H1 (cell line): ENCODE results near the gene CTSW. TPM values are rescaled to one million over a fixed set of nuclear protein-coding genes. Genes with fewer than 3 reads are reported as not detected.

Experiments used
- CTCF ChIA-PET: fragments of 300-600 bp; sonication (Branson Sonifier 250); formaldehyde crosslinking; loops from one replicate; lab custom pipeline; 2021; ENCODE audit not compliant: partially characterized antibody; lab: Charles Lee
- POLR2A ChIA-PET: fragments of 300-600 bp; sonication (Branson Sonifier 250); formaldehyde crosslinking; loops from one replicate; lab custom pipeline; 2021; ENCODE audit warnings: inconsistent platforms; ENCODE audit not compliant: partially characterized antibody; lab: Charles Lee
- DNase-seq, 2 experiments: peaks; one replicate each; pipeline versions ENCODE4 v3.0.0 to v3.0.0-alpha.2; 2010 to 2022; ENCODE audit warnings: low spot score in 2 of 2, low read depth in 1 of 2, mixed read lengths in 1 of 2
- FAIRE-seq: peaks from 2 replicates; lab custom pipeline; 2011; peaks lifted over from hg19 to GRCh38; lab: Jason Lieb, UNC
- H2AFZ ChIP-seq: 2 replicates; pipeline ENCODE4 v1.8.1; 2012; ENCODE audit warnings: low read length, inconsistent platforms
- H2AK5ac ChIP-seq: 2 replicates; pipeline ENCODE4 v1.6.1; 2013; ENCODE audit warnings: low read depth, low read length
- H2BK120ac ChIP-seq: replicated peaks from 2 replicates; pipeline ENCODE3; 2013; ENCODE audit warnings: low read depth, low read length, inconsistent platforms
- H2BK12ac ChIP-seq: 2 replicates; pipeline ENCODE4 v1.6.1; 2013; ENCODE audit warnings: low read depth, low read length
- H2BK15ac ChIP-seq: 2 replicates; pipeline ENCODE4 v1.6.1; 2013; ENCODE audit warnings: low read length
- H2BK20ac ChIP-seq: 2 replicates; pipeline ENCODE4 v1.6.1; 2013; ENCODE audit warnings: low read length
- H2BK5ac ChIP-seq: 2 replicates; pipeline ENCODE4 v1.6.1; 2013; ENCODE audit warnings: low read depth, low read length
- H3K14ac ChIP-seq: 2 replicates; pipeline ENCODE4 v1.6.1; 2013; ENCODE audit warnings: inconsistent platforms; ENCODE audit not compliant: insufficient read length
- H3K18ac ChIP-seq: 2 replicates; pipeline ENCODE4 v1.6.1; 2013; ENCODE audit warnings: low read length; ENCODE audit errors: extremely low read depth
- H3K23ac ChIP-seq: 2 replicates; pipeline ENCODE4 v1.6.1; 2013; ENCODE audit warnings: inconsistent platforms; ENCODE audit not compliant: insufficient read length
- H3K23me2 ChIP-seq: 2 replicates; pipeline ENCODE4 v1.6.1; 2013; ENCODE audit warnings: low read depth, low read length
- H3K27ac ChIP-seq: 2 replicates; pipeline ENCODE4 v1.6.1; 2011; ENCODE audit warnings: low read depth, low read length, inconsistent platforms
- H3K27me3 ChIP-seq, 4 experiments: replicated peaks in 1 of 4; 1 replicate in 1 of 4; 2 replicates in 3 of 4; pipeline versions ENCODE4 v1.6.1 to v1.8.1; 2011 to 2013; ENCODE audit warnings: low read length in 3 of 4, mild to moderate bottlenecking in 3 of 4, inconsistent platforms in 2 of 4, mixed read lengths in 2 of 4, moderate library complexity in 1 of 4; ENCODE audit not compliant: control insufficient read depth in 3 of 4, insufficient read depth in 3 of 4; ENCODE audit errors: extremely low read depth in 1 of 4
- H3K36me3 ChIP-seq, 4 experiments: 2 replicates each; pipeline versions ENCODE4 v1.6.1 to v1.8.1; 2011 to 2013; ENCODE audit warnings: mild to moderate bottlenecking in 4 of 4, low read length in 3 of 4, moderate library complexity in 2 of 4, control low read depth in 1 of 4, inconsistent platforms in 1 of 4; ENCODE audit not compliant: insufficient read depth in 4 of 4, control insufficient read depth in 2 of 4
- H3K4ac ChIP-seq: replicated peaks from 2 replicates; pipeline ENCODE3; 2013; ENCODE audit warnings: low read length, low read depth, mixed read lengths, inconsistent platforms; ENCODE audit not compliant: insufficient read length
- H3K4me1 ChIP-seq, 4 experiments: replicated peaks in 1 of 4; 1 replicate in 1 of 4; 2 replicates in 3 of 4; pipeline versions ENCODE4 v1.6.1 to v1.8.1; 2011 to 2013; ENCODE audit warnings: low read length in 3 of 4, inconsistent platforms in 2 of 4, mixed read lengths in 1 of 4; ENCODE audit not compliant: insufficient read depth in 4 of 4, control insufficient read depth in 3 of 4
- H3K4me2 ChIP-seq, 2 experiments: 2 replicates each; pipeline versions ENCODE4 v1.6.1 to v1.8.1; 2011 to 2013; ENCODE audit warnings: low read depth in 2 of 2, low read length in 2 of 2, control low read depth in 1 of 2, inconsistent platforms in 1 of 2, mild to moderate bottlenecking in 1 of 2; ENCODE audit not compliant: insufficient read depth in 1 of 2
- H3K4me3 ChIP-seq, 4 experiments: fragments of 200-600, 300-600 bp in 1 of 4; sonication (generic), shearing (Covaris generic), sonication (Bioruptor Twin) in 1 of 4; 2 replicates each; pipeline versions ENCODE4 v1.5.1 to v1.8.1; 2011 to 2016; ENCODE audit warnings: low read length in 4 of 4, low read depth in 3 of 4, control low read depth in 2 of 4, inconsistent platforms in 2 of 4, mild to moderate bottlenecking in 2 of 4, mixed read lengths in 1 of 4, moderate library complexity in 1 of 4; ENCODE audit not compliant: insufficient read depth in 2 of 4; ENCODE audit errors: extremely low read depth in 1 of 4
- H3K56ac ChIP-seq: replicated peaks from 2 replicates; pipeline ENCODE3; 2013; ENCODE audit warnings: low read depth, mild to moderate bottlenecking, mixed read lengths, low read length, inconsistent platforms; ENCODE audit not compliant: insufficient read length
- H3K79me1 ChIP-seq: 2 replicates; pipeline ENCODE4 v1.6.1; 2013; ENCODE audit warnings: low read depth, low read length, control low read depth
- H3K79me2 ChIP-seq, 2 experiments: 2 replicates each; pipeline versions ENCODE4 v1.6.1 to v1.8.1; 2012 to 2013; ENCODE audit warnings: low read length in 2 of 2, mild to moderate bottlenecking in 2 of 2, inconsistent platforms in 1 of 2; ENCODE audit not compliant: insufficient read depth in 2 of 2, control insufficient read depth in 1 of 2
- H3K9ac ChIP-seq, 4 experiments: replicated peaks in 1 of 4; 1 replicate in 1 of 4; 2 replicates in 3 of 4; pipeline versions ENCODE4 v1.6.1 to v1.8.1; 2011 to 2013; ENCODE audit warnings: low read depth in 3 of 4, low read length in 3 of 4, control low read depth in 2 of 4, mild to moderate bottlenecking in 2 of 4, moderate library complexity in 2 of 4, inconsistent platforms in 1 of 4; ENCODE audit errors: extremely low read depth in 1 of 4
- H3K9me3 ChIP-seq, 2 experiments: 2 replicates each; pipeline versions ENCODE4 v1.6.1 to v1.8.1; 2012 to 2013; ENCODE audit warnings: mild to moderate bottlenecking in 2 of 2, moderate library complexity in 2 of 2, control low read depth in 1 of 2, inconsistent platforms in 1 of 2, low read depth in 1 of 2, low read length in 1 of 2, mixed read lengths in 1 of 2; ENCODE audit not compliant: insufficient read depth in 2 of 2
- H4K20me1 ChIP-seq, 2 experiments: replicated peaks in 1 of 2; 2 replicates each; pipeline versions ENCODE3 to v1.8.1; 2011 to 2013; ENCODE audit warnings: inconsistent platforms in 2 of 2, low read length in 2 of 2, mild to moderate bottlenecking in 1 of 2; ENCODE audit not compliant: insufficient read depth in 2 of 2, control insufficient read depth in 1 of 2
- H4K5ac ChIP-seq: 2 replicates; pipeline ENCODE4 v1.6.1; 2013; ENCODE audit warnings: low read length, low read depth, mixed read lengths, inconsistent platforms; ENCODE audit not compliant: insufficient read length
- H4K8ac ChIP-seq: 2 replicates; pipeline ENCODE4 v1.8.0; 2013; ENCODE audit warnings: mild to moderate bottlenecking, moderate library complexity, low read length, inconsistent platforms; ENCODE audit not compliant: insufficient read depth; ENCODE audit errors: extremely low read depth
- H4K91ac ChIP-seq: replicated peaks from 2 replicates; pipeline ENCODE3; 2013; ENCODE audit warnings: low read length, mixed read lengths, inconsistent platforms; ENCODE audit not compliant: insufficient read length
- ASH2L ChIP-seq: fragments of 200-600, 300-600 bp; sonication (generic); IDR thresholded peaks from one replicate; pipeline ENCODE4 v1.7.1; 2017; ENCODE audit warnings: low read length
- CBX8 ChIP-seq: fragments of 300-800, 300-1000 bp; sonication (generic); IDR thresholded peaks from 2 replicates; pipeline ENCODE4 v1.7.1; 2016; ENCODE audit warnings: low read depth, low read length, borderline replicate concordance
- HDAC2 ChIP-seq, 2 experiments: fragments of 300-600 bp in 1 of 2; sonication (generic) in 1 of 2; IDR thresholded peaks; 2 replicates each; pipeline ENCODE4 v1.6.1; 2011 to 2012; ENCODE audit warnings: low read depth in 2 of 2, low read length in 2 of 2, mild to moderate bottlenecking in 2 of 2, moderate library complexity in 2 of 2, borderline replicate concordance in 1 of 2, inconsistent platforms in 1 of 2
- KDM1A ChIP-seq: fragments of 200-600, 300-600 bp; sonication (generic); IDR thresholded peaks from 2 replicates; pipeline ENCODE4 v1.7.1; 2016; ENCODE audit warnings: mild to moderate bottlenecking, low read length, borderline replicate concordance
- KDM4A ChIP-seq: IDR thresholded peaks from one replicate; pipeline ENCODE4 v1.7.1; 2012; ENCODE audit warnings: low read depth, mild to moderate bottlenecking, moderate library complexity, low read length, inconsistent platforms; ENCODE audit not compliant: severe bottlenecking
- SIN3A ChIP-seq, 2 experiments: IDR thresholded peaks in 1 of 2; conservative IDR thresholded peaks in 1 of 2; 2 replicates each; pipeline ENCODE4 v1.6.1; 2011 to 2012; ENCODE audit warnings: low read length in 2 of 2, improper control_type of control experiment in 1 of 2, low read depth in 1 of 2, mild to moderate bottlenecking in 1 of 2
- TAF7 ChIP-seq: optimal IDR thresholded peaks from 2 replicates; pipeline ENCODE3; 2011; ENCODE audit warnings: low read depth, mild to moderate bottlenecking, inconsistent platforms, low read length, moderate library complexity, borderline replicate concordance
- WGBS, 2 experiments: shearing (Covaris generic) in 1 of 2; methylation state at CpG; one replicate each; pipeline versions ENCODE4 v1.1.6 to v1.1.7; 2013 to 2015; ENCODE audit warnings: low lambda C conversion rate in 2 of 2, mixed read lengths in 2 of 2, inconsistent platforms in 1 of 2, low coverage in 1 of 2, missing lambda C conversion rate in 1 of 2; ENCODE audit not compliant: insufficient replicate concordance in 2 of 2, insufficient coverage in 1 of 2, insufficient read length in 1 of 2; ENCODE audit errors: extremely low coverage in 1 of 2, missing lambda C conversion rate in 1 of 2; 5-methylcytosine and 5-hydroxymethylcytosine counted together
- polyA plus RNA-seq, 7 experiments: library from polyadenylated mRNA; depleted of rRNA in 3 of 7; stranded (reverse) in 5 of 7; unstranded in 2 of 7; fragments of >200 nt in 5 of 7; fragments of 200-250 nt in 2 of 7; gene quantifications; 1 replicate in 5 of 7; 2 replicates in 1 of 7; 4 replicates in 1 of 7; pipeline versions ENCODE4 v1.2.1 to v1.2.3, GENCODE V29; 2011 to 2013; ENCODE audit warnings: missing spikeins in 2 of 7, mixed read lengths in 2 of 7
- total RNA-seq: library from RNA; stranded (reverse); fragmentation: NEBNext Ultra II Directional; extraction: Animal tissue kit (Norgen Biotek cat#: 25700); gene quantifications from 2 replicates; pipeline ENCODE4 v1.2.1, GENCODE V29; 2021

Gene CTSW
- total and polyA plus RNA-seq, 2 of the 8 experiments (the other 6 are each of a cell fraction or from before 2014, with no cell fraction given): not detected

DNA sequence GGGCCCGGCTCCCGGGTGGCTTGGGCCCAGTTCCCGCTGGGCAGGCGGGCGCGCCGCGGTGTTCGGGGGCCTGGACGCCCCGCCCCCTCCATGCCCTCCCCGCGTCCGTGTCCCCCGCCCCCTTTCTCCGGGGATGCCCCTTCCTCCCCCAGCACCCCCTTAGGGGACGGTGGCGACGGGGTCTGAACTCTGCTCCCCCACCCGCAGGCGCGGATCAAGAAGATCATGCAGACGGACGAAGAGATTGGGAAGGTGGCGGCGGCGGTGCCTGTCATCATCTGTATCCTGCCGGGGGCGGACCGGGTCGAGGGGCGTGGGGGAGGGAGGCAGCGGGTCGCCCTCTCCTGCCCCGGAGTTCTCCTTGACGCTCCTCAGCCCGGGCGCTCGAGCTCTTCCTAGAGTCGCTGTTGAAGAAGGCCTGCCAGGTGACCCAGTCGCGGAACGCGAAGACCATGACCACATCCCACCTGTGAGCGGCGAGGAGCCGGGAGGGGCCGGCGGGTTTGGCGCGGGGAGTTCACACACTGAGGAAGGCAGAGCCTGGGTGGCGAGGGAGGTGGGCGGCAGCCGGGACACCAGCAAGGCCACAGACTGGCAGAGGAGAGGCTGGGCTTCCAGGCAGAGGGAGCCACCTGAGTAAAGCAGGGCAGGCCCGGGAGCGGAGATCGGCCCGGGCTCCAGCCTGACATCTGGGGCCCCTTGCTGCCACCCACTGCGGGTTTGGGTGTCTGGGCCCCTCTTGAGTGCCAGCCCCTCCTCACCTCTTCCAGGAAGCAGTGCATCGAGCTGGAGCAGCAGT is 40.1 kb downstream of the CTSW start:
- H3K4me3 ChIP-seq: peak overlapping the region; percentile 56 to 79 (median 68)
- H4K91ac ChIP-seq: no peak overlapping the region
- no peak overlapping the region; the same call in 1 of the 2 replicates for H3K18ac ChIP-seq
- peaks cover 13% of the 10 kb centered on the region; the same call in 1 of the 2 replicates for H3K23me2 ChIP-seq
- H2BK120ac ChIP-seq: no peak overlapping the region
- peaks cover 0 to 7% of the 10 kb centered on the region in 2 experiments; a peak in 2 of 4 replicates for H3K79me2 ChIP-seq
- 19% methylated on average over 21 of the region's 60 CpGs; no CpG with 5 or more reads in 1 of the 2 experiments for WGBS, 2 experiments
- no peak overlapping the region for H2BK15ac ChIP-seq
- H3K14ac ChIP-seq: no peak overlapping the region
- no peaks in the 10 kb centered on the region for H3K9me3 ChIP-seq
- no peak overlapping the region for H3K23ac ChIP-seq
- H4K8ac ChIP-seq: peak overlapping the region; percentile 63
- H3K27ac ChIP-seq: no peak overlapping the region
- no peak overlapping the region for H3K56ac ChIP-seq
- peaks cover 0 to 22% (median 13%) of the 10 kb centered on the region in 4 experiments; a peak in 4 of 7 replicates for H3K4me1 ChIP-seq
- H3K9ac ChIP-seq: peak overlapping the region; percentile 9 to 61 (median 45)
- no peak for FAIRE-seq
- H3K27me3 ChIP-seq: no peaks in the 10 kb centered on the region
- POLR2A ChIA-PET: interaction anchor here (0.9 to 1.4 kb wide), 3 partner anchors 18 to 60 kb away, joined by 3 to 5 read pairs (median 3); no protein-coding TSS in a partner anchor
- H2AFZ ChIP-seq: no peak overlapping the region
- H2BK12ac ChIP-seq: no peak overlapping the region
- H4K20me1 ChIP-seq: peaks cover 0 to 5% of the 10 kb centered on the region in 2 experiments
- H3K36me3 ChIP-seq: peaks cover 0 to 8% (median 5%) of the 10 kb centered on the region in 4 experiments; a peak in 4 of 8 replicates
- H3K79me1 ChIP-seq: peaks cover 7% of the 10 kb centered on the region; the same call in 1 of the 2 replicates
- H3K4ac ChIP-seq: no peak overlapping the region
- H2BK20ac ChIP-seq: no peak overlapping the region
- CTCF ChIA-PET: interaction anchor here (0.6 to 1.3 kb wide), 4 partner anchors 12 to 46 kb away, joined by 3 to 4 read pairs (median 3); partner anchors contain the start of gene TSGA10IP
- no peak overlapping the region; the same call in 1 of the 2 replicates for H2BK5ac ChIP-seq
- DNase-seq: no peak
- peak overlapping the region; percentile 90 for H4K5ac ChIP-seq
- H2AK5ac ChIP-seq: no peak overlapping the region
- peak overlapping the region; percentile 74 to 86 for H3K4me2 ChIP-seq
- TF ChIP-seq CBX8 (no peak), TAF7 (no peak), SIN3A (conservative IDR thresholded peaks at IDR 0.05 in 1 of 2, IDR thresholded peaks at IDR 0.05 in 1 of 2; ENCODE audit: low read depth in 1 of 2, low read length in 2 of 2) (peak in 1 of 2 experiments; percentile 1; a peak in 1 of 4 replicates), KDM1A (peak; percentile 4; the same call in 1 of the 2 replicates), HDAC2 (IDR thresholded peaks at IDR 0.05; ENCODE audit: borderline replicate concordance in 1 of 2, low read depth in 2 of 2, low read length in 2 of 2) (0 out of 4 replicates have a peak, but pooled peaks of 1 of the 2 experiments have one; percentile 16), KDM4A (peak; percentile 53), ASH2L (peak; percentile 46)
